ENCODE measurements around the gene TBL1X. TPM values are rescaled to one million over a fixed set of nuclear protein-coding genes. Genes with fewer than 3 reads are reported as not detected.

The TBL1X gene
- total RNA-seq, 2 experiments from 2014 or later: 16.1 to 35.7 TPM

DNA sequence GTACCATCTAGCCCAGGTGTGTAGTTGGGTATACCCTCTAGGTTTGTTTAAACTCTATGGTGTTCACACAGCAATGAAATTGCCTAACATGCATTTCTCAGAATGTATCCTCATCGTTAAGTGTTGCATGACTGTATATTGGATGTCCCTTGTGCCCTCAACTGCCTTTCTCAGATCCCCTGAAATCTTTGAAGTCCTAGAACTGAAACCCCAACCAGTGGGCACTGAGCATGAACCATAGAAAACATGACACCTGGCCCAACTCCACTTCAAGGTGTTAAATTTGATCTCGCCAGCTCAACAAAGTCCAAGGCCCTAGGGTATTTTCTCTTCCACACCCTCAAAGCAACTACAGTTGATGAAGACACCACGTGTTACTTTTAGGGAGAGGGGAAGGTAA, 265.2 kb downstream of the TBL1X start:
- no peak for DNase-seq (ENCODE audit: low spot score)
- intact Hi-C loops (cut with micrococcal nuclease; ENCODE audit: unreplicated experiment): no loop called here
- no TSS peak for BruUV-seq (replicated peaks)

DNA sequence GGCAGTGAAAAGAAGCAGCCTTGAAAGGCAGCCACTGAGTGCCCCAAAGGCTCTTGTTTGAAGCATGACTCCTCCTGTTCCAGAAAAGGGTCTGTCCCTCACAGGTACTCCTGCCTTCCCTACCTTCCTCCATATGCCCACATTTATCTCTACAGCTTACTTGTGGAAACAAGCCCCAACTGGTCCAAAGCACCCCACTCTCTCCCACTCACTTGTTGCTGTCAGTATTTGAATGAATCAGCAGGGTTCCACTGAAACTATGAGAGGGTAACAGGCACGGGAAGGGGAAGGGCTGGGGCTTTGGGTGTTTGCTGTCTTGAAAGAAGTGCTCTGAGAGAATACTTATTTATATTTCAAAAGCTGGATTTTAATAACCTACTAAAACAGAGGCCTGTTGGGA, 265.9 kb downstream of the TBL1X start:
- BruUV-seq (replicated peaks): no TSS peak
- Histone ChIP-seq H2AFZ (ENCODE audit: low read length) (no peak overlapping the region), H3K79me2 (ENCODE audit: insufficient read depth, low read depth, low read length) (no peaks in the 10 kb centered on the region), H3K4me1 (ENCODE audit: insufficient read depth, low read length, poor library complexity, severe bottlenecking) (no peaks in the 10 kb centered on the region), H3K4me2 (ENCODE audit: low read length) (no peak overlapping the region), H3K27ac (ENCODE audit: low read depth, low read length, poor library complexity, severe bottlenecking) (no peak overlapping the region), H3K9me2 (ENCODE audit: insufficient read depth, low read length) (no peaks in the 10 kb centered on the region), H3K4me3 (ENCODE audit: low read depth, low read length, poor library complexity, severe bottlenecking) (no peak overlapping the region), H3K9me3 (ENCODE audit: low read length) (no peaks in the 10 kb centered on the region), H4K20me1 (ENCODE audit: insufficient read depth, low read length) (no peaks in the 10 kb centered on the region), H3K36me3 (ENCODE audit: insufficient read depth, low read length) (no peaks in the 10 kb centered on the region)
- ChIA-PET POLR2A (no interaction called here), CTCF (ENCODE audit: unreplicated experiment) (no interaction called here)
- TF ChIP-seq, protein P1, sequence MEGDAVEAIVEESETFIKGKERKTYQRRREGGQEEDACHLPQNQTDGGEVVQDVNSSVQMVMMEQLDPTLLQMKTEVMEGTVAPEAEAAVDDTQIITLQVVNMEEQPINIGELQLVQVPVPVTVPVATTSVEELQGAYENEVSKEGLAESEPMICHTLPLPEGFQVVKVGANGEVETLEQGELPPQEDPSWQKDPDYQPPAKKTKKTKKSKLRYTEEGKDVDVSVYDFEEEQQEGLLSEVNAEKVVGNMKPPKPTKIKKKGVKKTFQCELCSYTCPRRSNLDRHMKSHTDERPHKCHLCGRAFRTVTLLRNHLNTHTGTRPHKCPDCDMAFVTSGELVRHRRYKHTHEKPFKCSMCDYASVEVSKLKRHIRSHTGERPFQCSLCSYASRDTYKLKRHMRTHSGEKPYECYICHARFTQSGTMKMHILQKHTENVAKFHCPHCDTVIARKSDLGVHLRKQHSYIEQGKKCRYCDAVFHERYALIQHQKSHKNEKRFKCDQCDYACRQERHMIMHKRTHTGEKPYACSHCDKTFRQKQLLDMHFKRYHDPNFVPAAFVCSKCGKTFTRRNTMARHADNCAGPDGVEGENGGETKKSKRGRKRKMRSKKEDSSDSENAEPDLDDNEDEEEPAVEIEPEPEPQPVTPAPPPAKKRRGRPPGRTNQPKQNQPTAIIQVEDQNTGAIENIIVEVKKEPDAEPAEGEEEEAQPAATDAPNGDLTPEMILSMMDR (conservative IDR thresholded peaks at IDR 0.05; ENCODE audit: low read length): no peak
- TF ChIP-seq EZH2phosphoT487 (IDR thresholded peaks at IDR 0.05; ENCODE audit: borderline replicate concordance, low read depth, low read length): no peak
- intact Hi-C loops (cut with micrococcal nuclease; ENCODE audit: unreplicated experiment): no loop called here
- no peak for DNase-seq (ENCODE audit: low spot score)

More for the DNA sequence above, 265.2 kb downstream of the TBL1X start:
- H3K36me3 ChIP-seq (ENCODE audit: insufficient read depth, low read length): no peaks in the 10 kb centered on the region
- no peak overlapping the region for H3K4me3 ChIP-seq (ENCODE audit: low read depth, low read length, poor library complexity, severe bottlenecking)
- H3K27ac ChIP-seq (ENCODE audit: low read depth, low read length, poor library complexity, severe bottlenecking): no peak overlapping the region
- H3K9me3 ChIP-seq (ENCODE audit: low read length): no peaks in the 10 kb centered on the region
- CTCF ChIA-PET (ENCODE audit: unreplicated experiment): no interaction called here
- H4K20me1 ChIP-seq (ENCODE audit: insufficient read depth, low read length): no peaks in the 10 kb centered on the region
- POLR2A ChIA-PET: interaction anchor here (0.5 kb wide), 1 partner anchor 416 kb away, joined by 4 read pairs; no protein-coding TSS in a partner anchor
- H3K79me2 ChIP-seq (ENCODE audit: insufficient read depth, low read depth, low read length): no peaks in the 10 kb centered on the region
- H2AFZ ChIP-seq (ENCODE audit: low read length): no peak overlapping the region
- no peak overlapping the region for H3K4me2 ChIP-seq (ENCODE audit: low read length)
- H3K4me1 ChIP-seq (ENCODE audit: insufficient read depth, low read length, poor library complexity, severe bottlenecking): no peaks in the 10 kb centered on the region
- no peaks in the 10 kb centered on the region for H3K9me2 ChIP-seq (ENCODE audit: insufficient read depth, low read length)
- TF ChIP-seq EZH2phosphoT487 (IDR thresholded peaks at IDR 0.05; ENCODE audit: borderline replicate concordance, low read depth, low read length): no peak
- TF ChIP-seq, protein P1 (conservative IDR thresholded peaks at IDR 0.05; ENCODE audit: low read length): no peak

DNA sequence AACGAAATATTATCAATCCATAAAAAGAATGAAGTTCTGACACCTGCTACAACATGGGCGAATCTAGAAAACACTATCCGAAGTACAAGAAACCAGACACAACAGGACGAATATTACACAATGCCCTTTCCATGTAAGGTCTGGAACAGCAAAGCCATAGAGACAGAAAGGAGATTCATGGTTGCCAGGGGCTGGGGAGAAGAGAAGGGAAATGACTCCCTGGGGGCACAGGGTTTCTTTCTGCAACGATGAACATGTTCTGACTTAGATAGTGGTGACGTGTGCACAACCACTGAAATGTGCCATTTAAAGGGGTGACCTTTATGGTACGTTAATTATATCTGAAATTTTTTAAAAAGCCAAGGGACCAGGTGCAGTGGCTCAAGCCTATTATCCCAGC, 272.5 kb downstream of the TBL1X start:
- ChIA-PET CTCF (ENCODE audit: unreplicated experiment) (no interaction called here), POLR2A (no interaction called here)
- H3K4me1 ChIP-seq (ENCODE audit: insufficient read depth, low read length, poor library complexity, severe bottlenecking): no peaks in the 10 kb centered on the region
- H3K27ac ChIP-seq (ENCODE audit: low read depth, low read length, poor library complexity, severe bottlenecking): no peak overlapping the region
- no peak overlapping the region for H2AFZ ChIP-seq (ENCODE audit: low read length)
- intact Hi-C loops (cut with micrococcal nuclease; ENCODE audit: unreplicated experiment): no loop called here
- H3K9me2 ChIP-seq (ENCODE audit: insufficient read depth, low read length): no peaks in the 10 kb centered on the region
- no TSS peak for BruUV-seq (replicated peaks)
- no peaks in the 10 kb centered on the region for H3K79me2 ChIP-seq (ENCODE audit: insufficient read depth, low read depth, low read length)
- H3K4me3 ChIP-seq (ENCODE audit: low read depth, low read length, poor library complexity, severe bottlenecking): no peak overlapping the region
- no peak overlapping the region for H3K4me2 ChIP-seq (ENCODE audit: low read length)
- no peaks in the 10 kb centered on the region for H4K20me1 ChIP-seq (ENCODE audit: insufficient read depth, low read length)
- TF ChIP-seq EZH2phosphoT487 (IDR thresholded peaks at IDR 0.05; ENCODE audit: borderline replicate concordance, low read depth, low read length): no peak
- TF ChIP-seq, protein P1 (conservative IDR thresholded peaks at IDR 0.05; ENCODE audit: low read length): no peak
- no peak for DNase-seq (ENCODE audit: low spot score)
- no peaks in the 10 kb centered on the region for H3K36me3 ChIP-seq (ENCODE audit: insufficient read depth, low read length)
- H3K9me3 ChIP-seq (ENCODE audit: low read length): no peaks in the 10 kb centered on the region

Data from OCI-LY7 (cell line).